H1 (cell line): Measurements from ENCODE around the gene NCK1. TPM values are rescaled to one million over a fixed set of nuclear protein-coding genes. Genes with fewer than 3 reads are reported as not detected.

Experiments used
- EP300 ChIP-seq, 2 experiments: IDR thresholded peaks; 1 replicate in 1 of 2; 2 replicates in 1 of 2; pipeline ENCODE4 v1.6.1; 2011 to 2012; ENCODE audit warnings: low read depth in 2 of 2, low read length in 2 of 2, mild to moderate bottlenecking in 2 of 2, borderline replicate concordance in 1 of 2, inconsistent platforms in 1 of 2, moderate library complexity in 1 of 2
- RBBP5 ChIP-seq: IDR thresholded peaks from 2 replicates; pipeline ENCODE4 v1.7.1; 2012; ENCODE audit warnings: low read depth, mild to moderate bottlenecking, inconsistent platforms, low read length, moderate library complexity, borderline replicate concordance
- polyA plus RNA-seq, 7 experiments: library from polyadenylated mRNA; depleted of rRNA in 3 of 7; stranded (reverse) in 5 of 7; unstranded in 2 of 7; fragments of >200 nt in 5 of 7; fragments of 200-250 nt in 2 of 7; gene quantifications; 1 replicate in 5 of 7; 2 replicates in 1 of 7; 4 replicates in 1 of 7; pipeline versions ENCODE4 v1.2.1 to v1.2.3, GENCODE V29; 2011 to 2013; ENCODE audit warnings: missing spikeins in 2 of 7, mixed read lengths in 2 of 7
- total RNA-seq: library from RNA; stranded (reverse); fragmentation: NEBNext Ultra II Directional; extraction: Animal tissue kit (Norgen Biotek cat#: 25700); gene quantifications from 2 replicates; pipeline ENCODE4 v1.2.1, GENCODE V29; 2021

The NCK1 gene
- total and polyA plus RNA-seq, 2 of the 8 experiments (the other 6 are each of a cell fraction or from before 2014, with no cell fraction given): 10.0 to 28.5 TPM

DNA sequence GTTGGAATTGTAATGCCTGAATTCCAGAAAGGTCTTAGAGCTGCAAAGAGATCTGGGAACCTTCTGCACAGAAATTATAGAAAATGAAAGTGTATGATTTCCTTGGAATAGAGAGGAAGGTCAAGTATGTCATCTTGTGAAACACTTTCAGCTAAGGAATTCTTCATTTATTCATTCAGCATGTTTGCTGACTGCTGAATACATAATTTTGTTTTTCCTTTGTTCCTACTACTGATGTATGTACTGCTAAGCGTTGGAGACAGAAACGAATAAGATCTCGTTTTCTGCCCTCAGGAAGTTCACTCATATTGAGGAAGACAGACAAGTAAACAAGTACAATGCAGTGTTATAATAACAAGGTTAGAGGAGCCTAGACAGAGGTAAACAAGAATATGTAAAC, 81.4 kb downstream of the NCK1 start (continued):
- TF ChIP-seq EP300 (IDR thresholded peaks at IDR 0.05; ENCODE audit: borderline replicate concordance in 1 of 2, low read depth in 2 of 2, low read length in 2 of 2): no peak
- no peak for TF ChIP-seq RBBP5
